Retinal pigment epithelial cell (primary cell): Measurements from ENCODE around the gene IFT22.
"Not testable (repeated sequence)": the region's sequence is repeated elsewhere in the genome, so short reads cannot be mapped to it uniquely, and the experiment has no call there.

Source experiments
- DNase-seq: peaks from one replicate; pipeline ENCODE4 v3.0.0-alpha.2; 2010; ENCODE audit warnings: low read depth
- H3K4me3 ChIP-seq: 2 replicates; pipeline ENCODE4 v1.5.1; 2011; ENCODE audit warnings: mild to moderate bottlenecking, low read length, control low read depth, moderate library complexity
- TF ChIP-seq, protein P1 (sequence below): conservative IDR thresholded peaks from 2 replicates; pipeline ENCODE4 v1.5.1; 2011; ENCODE audit warnings: low read depth, low read length, control low read depth, inconsistent platforms

IFT22 gene

DNA sequence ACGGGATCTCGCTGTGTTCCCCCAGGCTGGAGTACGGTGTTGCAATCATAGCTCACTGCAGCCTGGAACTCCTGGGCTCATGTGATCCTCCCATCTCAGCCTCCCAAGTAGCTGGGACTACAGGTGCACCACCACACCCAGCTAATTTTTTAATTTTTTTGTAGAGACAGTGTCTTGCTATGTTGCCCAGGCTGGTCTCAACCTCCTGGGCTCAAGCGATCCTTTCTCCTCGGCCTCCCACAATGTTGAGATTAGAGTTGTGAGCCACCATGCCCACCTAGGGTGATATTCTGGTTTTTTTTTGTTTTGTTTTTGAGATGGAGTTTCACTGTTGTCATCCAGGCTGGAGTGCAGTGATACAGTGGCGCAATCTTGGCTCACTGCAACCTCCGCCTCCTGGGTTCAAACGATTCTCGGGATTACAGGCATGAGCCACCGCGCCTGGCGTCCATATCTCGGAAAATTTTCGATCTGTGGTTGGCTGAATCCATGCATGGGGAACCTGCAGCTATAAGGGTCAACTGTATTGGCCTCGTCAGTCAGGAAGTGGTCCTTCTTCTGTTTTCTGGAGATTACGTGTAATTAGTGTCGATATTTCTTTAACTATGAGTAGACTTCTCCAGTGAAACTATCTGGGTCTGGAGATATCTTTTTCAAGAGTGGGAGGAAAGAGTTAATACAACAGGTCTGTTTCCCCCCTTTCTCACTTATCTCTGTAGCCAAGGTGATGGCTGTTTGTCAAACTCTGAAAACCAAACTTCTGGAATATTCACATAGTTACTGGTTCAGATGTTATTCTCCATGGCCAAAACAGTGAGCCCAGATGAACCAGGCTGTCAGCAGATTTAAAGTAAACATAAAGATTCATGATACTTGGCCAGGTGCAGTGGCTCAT, 55.7 kb downstream of the IFT22 start:
- TF ChIP-seq, protein P1, sequence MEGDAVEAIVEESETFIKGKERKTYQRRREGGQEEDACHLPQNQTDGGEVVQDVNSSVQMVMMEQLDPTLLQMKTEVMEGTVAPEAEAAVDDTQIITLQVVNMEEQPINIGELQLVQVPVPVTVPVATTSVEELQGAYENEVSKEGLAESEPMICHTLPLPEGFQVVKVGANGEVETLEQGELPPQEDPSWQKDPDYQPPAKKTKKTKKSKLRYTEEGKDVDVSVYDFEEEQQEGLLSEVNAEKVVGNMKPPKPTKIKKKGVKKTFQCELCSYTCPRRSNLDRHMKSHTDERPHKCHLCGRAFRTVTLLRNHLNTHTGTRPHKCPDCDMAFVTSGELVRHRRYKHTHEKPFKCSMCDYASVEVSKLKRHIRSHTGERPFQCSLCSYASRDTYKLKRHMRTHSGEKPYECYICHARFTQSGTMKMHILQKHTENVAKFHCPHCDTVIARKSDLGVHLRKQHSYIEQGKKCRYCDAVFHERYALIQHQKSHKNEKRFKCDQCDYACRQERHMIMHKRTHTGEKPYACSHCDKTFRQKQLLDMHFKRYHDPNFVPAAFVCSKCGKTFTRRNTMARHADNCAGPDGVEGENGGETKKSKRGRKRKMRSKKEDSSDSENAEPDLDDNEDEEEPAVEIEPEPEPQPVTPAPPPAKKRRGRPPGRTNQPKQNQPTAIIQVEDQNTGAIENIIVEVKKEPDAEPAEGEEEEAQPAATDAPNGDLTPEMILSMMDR = no peak
- no peak for DNase-seq
- no peak overlapping the region for H3K4me3 ChIP-seq

DNA sequence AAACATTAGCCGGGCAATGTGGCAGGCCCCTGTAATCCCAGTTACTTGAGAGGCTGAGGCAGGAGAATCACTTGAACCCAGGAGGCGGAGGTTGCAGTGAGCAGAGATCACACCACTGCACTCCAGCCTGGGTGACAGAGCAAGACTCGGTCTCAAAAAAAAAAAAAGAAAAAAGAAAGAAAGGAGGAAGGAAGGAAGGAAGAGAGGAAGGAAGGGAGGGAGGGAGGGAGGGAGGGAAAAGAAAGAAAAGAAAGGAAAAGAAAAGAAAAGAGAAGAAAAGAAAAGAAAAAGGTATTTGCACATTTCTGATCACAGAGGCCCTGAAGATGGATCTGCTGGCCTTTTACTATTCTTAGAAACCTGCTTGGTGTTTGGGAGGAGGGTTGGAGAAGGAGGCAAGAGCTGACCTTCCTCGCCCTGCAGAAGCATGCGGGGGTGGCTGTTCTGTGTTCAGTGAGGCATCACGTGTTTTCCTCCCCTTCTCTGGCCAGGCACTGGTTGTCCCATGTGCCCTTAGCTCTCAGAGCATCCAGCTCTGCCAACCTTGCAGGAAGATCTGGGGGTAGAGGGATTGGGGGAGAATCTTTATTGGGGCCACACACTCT, 57.4 kb downstream of the IFT22 start:
- not testable (repeated sequence) for DNase-seq, H3K4me3 ChIP-seq
